Measurements from ENCODE around the gene LOX.
A peak's percentile ranks its signal among the peaks of the same experiment; 100 is the strongest.
"Not testable (repeated sequence)": the region's sequence is repeated elsewhere in the genome, so short reads cannot be mapped to it uniquely, and the experiment has no call there.

The LOX gene

GRCh38 chr5:122095158-122095557 lies 17.1 kb upstream of the LOX start:
- DNase-seq, result no peak

GRCh38 chr5:122094251-122094650 lies 16.2 kb upstream of the LOX start:
- DNase-seq, result not testable (repeated sequence)

GRCh38 chr5:122093415-122094180 lies 15.5 kb upstream of the LOX start:
- DNase-seq, result no peak

- no peak for DNase-seq
These were observed 14.0 kb upstream of the LOX start for GRCh38 chr5:122091936-122092600.

- DNase-seq, result no peak
These were observed 11.3 kb upstream of the LOX start for GRCh38 chr5:122089096-122090013.

GRCh38 chr5:122085041-122085440 lies 7.0 kb upstream of the LOX start:
- DNase-seq, result no peak

GRCh38 chr5:122083535-122083934 lies 5.5 kb upstream of the LOX start:
- DNase-seq, result no peak

- no peak for DNase-seq
These were observed 3.5 kb upstream of the LOX start for GRCh38 chr5:122081541-122081940.

- DNase-seq, result no peak
These were observed 518 bp downstream of the LOX start for GRCh38 chr5:122077366-122078115.

GRCh38 chr5:122076669-122077365 lies 1.2 kb downstream of the LOX start:
- peak in 1 of 2 donors; percentile 9 for DNase-seq

GRCh38 chr5:122076050-122076461 lies 2.0 kb downstream of the LOX start:
- DNase-seq, result no peak

GRCh38 chr5:122073864-122074263 lies 4.2 kb downstream of the LOX start:
- no peak for DNase-seq

GRCh38 chr5:122073018-122073417 lies 5.0 kb downstream of the LOX start:
- DNase-seq, result no peak

- no peak for DNase-seq
These were observed 10.7 kb downstream of the LOX start for GRCh38 chr5:122067390-122067789.

- no peak for DNase-seq
These were observed 13.1 kb downstream of the LOX start for GRCh38 chr5:122064992-122065391.

GRCh38 chr5:122063836-122064235 lies 14.2 kb downstream of the LOX start:
- DNase-seq, result no peak

GRCh38 chr5:122062205-122062604 lies 15.9 kb downstream of the LOX start:
- no peak for DNase-seq

GRCh38 chr5:122056913-122057312 lies 21.1 kb downstream of the LOX start:
- DNase-seq, result no peak

GRCh38 chr5:122054266-122054665 lies 23.8 kb downstream of the LOX start:
- DNase-seq, result no peak

- DNase-seq, result no peak
These were observed 24.6 kb downstream of the LOX start for GRCh38 chr5:122053181-122054109.

- no peak for DNase-seq
These were observed 26.5 kb downstream of the LOX start for GRCh38 chr5:122051569-122051968.

Measured in CD4-positive, alpha-beta T cell treated with Interleukin-1 beta for 1 hour (primary cell).